ENCODE data around the gene TACO1.

GRCh38 chr17:63631062-63631461 lies 30.4 kb downstream of the TACO1 start:
- TF ChIP-seq CTCF (IDR thresholded peaks at IDR 0.05) (no peak), ZFX (IDR thresholded peaks at IDR 0.05; ENCODE audit: borderline replicate concordance) (no peak)

Data from 22Rv1 (cell line).